Measurements from ENCODE around the gene OR13A1.
"Not testable (repeated sequence)": the region's sequence is repeated elsewhere in the genome, so short reads cannot be mapped to it uniquely, and the experiment has no call there.

Gene OR13A1

DNA sequence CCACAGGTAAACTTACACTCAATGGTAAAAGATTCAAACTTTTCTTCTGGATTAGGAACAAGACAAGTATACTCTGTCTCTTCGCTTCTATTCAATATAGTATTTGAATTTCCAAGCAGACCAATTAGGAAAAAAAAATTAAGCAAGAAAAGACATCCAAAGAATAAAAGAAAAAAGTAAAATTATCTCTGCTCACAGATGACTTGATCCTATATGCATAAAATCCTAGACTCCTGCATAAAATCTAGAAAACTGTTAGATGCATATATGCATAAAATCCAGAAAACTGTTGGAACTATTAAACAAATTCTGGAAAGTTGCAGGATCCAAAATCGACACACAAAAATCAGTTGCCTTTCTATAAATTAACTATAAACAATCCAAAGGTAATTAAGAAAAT lies at the start of gene OR13A1:
OR13A1 (minus strand) TSS at position 101 of the 400 bp plus-strand sequence. CDS start 11,186 bp downstream, outside the sequence.
- no peak for DNase-seq

GRCh38 chr10:45361983-45362799 lies 46.8 kb upstream of the OR13A1 start:
- not testable (repeated sequence) for DNase-seq

GRCh38 chr10:45358961-45359360 lies 43.6 kb upstream of the OR13A1 start:
- not testable (repeated sequence) for DNase-seq

DNA sequence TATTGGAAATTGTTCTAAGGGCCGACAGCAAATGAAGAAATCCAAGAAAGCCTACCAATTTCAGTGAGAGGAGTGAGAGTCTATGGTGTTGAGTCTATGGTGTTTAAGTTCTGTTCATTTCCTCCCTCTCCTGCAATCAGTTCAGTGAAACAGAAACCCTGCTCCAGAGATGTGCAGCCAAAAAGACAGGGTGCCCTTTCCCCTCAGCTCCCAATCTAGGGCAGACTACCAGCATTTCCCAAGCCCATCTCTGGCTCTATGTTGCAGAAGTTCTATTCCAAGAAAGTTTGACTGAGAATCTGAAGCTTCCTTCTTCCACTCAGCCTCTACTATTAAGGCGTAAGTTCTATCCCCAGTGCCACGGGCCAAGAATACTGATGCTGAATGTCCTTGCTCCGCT lies 40.1 kb upstream of the OR13A1 start:
- no peak for DNase-seq

DNA sequence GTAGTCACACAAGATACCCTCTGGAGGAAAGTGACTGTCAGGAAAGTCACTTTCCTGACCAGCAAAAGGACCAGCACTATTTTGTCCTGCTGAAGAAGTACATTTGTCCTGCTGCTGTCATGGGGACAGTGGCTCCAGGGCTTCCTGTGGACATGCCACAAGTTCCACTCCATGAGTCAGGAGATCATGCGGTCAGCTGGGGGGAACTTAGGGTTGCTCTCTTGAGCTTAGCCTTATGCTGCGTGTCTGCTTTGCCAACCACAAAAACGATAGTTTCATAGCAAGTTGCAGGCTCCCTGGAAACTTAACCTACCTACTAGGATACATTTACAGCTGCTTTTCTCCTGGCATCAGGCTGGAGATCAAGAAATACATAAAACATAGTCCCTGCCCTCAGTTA lies 38.9 kb upstream of the OR13A1 start:
- no peak for DNase-seq

DNA sequence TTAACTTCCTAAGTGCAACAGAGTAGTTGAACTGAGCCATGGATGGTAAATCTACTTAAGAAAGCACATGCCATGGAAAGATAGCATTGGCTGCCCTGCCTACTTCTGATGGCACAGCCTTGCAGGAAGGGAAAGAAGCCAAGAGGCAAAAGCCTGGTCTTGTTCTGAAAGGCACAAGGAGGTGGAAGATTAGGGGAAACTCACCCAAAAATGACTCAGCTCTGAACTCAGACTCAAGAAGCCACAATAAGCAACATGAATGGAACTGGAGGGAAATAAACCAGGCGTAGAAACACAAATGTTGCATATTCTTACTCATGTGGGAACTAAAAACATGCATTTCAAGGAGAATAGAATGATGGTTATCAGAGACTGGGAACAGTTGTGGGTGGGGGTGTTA lies 37.8 kb upstream of the OR13A1 start:
- no peak for DNase-seq

DNA sequence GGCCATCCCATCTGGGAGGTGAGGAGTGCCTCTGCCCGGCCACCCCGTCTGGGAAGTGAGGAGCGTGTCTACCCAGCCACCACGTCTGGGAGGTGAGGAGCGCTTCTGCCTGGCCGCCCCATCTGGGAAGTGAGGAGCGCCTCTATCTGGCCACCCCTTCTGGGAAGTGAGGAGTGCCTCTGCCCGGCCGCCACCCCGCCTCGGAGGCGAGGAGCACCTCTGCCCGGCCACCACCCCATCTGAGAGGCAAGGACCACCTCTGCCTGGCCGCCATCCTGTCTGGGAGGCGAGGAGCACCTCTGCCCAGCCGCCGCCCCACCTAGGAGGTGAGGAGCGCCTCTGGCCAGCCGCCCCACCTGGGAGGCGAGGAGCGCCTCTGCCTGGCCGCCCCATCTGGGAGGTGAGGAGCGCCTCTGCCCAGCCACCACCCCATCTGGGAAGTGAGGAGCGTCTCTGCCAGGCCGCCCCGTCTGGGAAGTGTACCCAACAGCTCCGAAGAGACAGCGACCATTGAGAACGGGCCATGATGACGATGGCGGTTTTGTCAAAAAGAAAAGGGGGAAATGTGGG lies 32.9 kb upstream of the OR13A1 start:
- DNase-seq = not testable (repeated sequence)

DNA sequence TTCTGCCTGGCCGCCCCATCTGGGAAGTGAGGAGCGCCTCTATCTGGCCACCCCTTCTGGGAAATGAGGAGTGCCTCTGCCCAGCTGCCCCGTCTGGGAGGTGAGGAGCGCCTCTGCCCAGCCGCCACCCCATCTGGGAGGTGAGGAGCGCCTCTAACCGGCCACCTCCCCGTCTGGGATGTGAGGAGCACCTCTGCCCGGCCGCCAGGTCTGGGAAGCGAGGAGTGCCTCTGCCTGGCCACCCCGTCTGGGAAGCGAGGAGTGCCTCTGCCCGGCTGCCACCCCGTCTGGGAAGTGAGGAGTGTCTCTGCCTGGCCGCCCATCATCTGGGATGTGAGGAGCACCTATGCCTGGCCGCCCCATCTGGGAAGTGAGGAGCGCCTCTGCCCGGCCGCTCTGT lies 32.1 kb upstream of the OR13A1 start:
- DNase-seq = not testable (repeated sequence)

GRCh38 chr10:45346652-45347335 lies 31.4 kb upstream of the OR13A1 start:
- not testable (repeated sequence) for DNase-seq

- not testable (repeated sequence) for DNase-seq
These were observed 25.0 kb upstream of the OR13A1 start for GRCh38 chr10:45340420-45340819.

GRCh38 chr10:45339894-45340293 lies 24.5 kb upstream of the OR13A1 start:
- no peak for DNase-seq

GRCh38 chr10:45331824-45332223 lies 16.4 kb upstream of the OR13A1 start:
- not testable (repeated sequence) for DNase-seq

DNA sequence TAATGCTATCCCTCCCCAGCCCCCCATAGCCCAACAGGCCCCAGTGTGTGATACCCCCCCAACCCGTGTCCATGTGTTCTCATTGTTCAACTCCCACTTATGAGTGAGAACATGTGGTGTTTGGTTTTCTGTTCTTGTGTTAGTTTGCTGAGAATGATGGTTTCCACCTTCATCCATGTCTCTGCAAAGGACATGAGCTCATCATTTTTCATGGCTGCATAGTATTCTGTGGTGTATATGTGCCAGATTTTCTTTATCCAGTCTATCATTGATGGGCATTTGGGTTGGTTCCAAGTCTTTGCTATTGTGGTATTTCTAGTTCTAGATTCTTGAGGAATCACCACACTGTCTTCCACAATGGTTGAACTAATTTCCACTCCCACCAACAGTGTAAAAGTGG lies 11.5 kb upstream of the OR13A1 start:
- DNase-seq = not testable (repeated sequence)

GRCh38 chr10:45325116-45325515 lies 9.7 kb upstream of the OR13A1 start:
- no peak for DNase-seq

GRCh38 chr10:45319702-45320101 lies 4.3 kb upstream of the OR13A1 start:
- DNase-seq = no peak

- no peak for DNase-seq
These were observed 2.0 kb downstream of the OR13A1 start for GRCh38 chr10:45313264-45313873.

DNA sequence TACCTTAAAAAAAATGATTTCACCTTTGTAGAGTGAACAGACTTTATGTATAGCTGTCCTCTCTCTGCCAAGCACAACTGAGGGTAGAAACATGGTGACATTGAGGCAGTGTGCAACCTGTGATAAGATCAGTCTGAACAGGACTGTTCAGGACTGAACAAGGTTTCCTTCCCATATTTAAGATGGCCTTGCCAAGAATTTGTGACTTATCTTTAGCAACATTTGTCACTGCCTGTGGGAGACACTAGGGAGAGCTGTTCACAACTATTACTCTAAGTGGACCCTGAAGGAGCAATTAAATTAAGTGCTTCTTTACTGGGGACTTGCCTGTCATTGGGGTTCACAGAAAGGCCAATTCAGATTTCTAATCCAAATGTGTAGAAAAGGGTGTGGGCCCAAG lies 6.7 kb downstream of the OR13A1 start:
- no peak for DNase-seq

DNA sequence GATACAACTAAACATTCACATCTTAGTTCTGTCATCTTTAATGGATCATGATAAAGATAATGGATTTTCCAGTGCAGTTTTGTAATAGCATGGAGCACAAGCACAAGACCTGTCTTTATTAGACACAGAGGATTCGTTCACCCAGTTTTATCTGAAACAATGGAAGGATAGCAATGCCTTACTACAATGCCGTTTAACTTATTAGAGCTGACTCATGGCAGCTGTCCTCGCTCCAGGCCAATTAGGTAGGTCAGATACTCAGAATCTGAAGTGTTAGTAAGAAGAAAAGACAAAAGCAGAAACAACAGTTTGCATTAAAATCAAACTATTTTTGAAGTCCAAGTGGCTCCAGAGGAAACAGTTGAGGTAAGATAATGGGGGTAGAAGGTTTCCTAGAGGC lies 12.8 kb downstream of the OR13A1 start:
- no peak for DNase-seq

GRCh38 chr10:45298341-45298955 lies 17.0 kb downstream of the OR13A1 start:
- DNase-seq = not testable (repeated sequence)

GRCh38 chr10:45294681-45295080 lies 20.7 kb downstream of the OR13A1 start:
- DNase-seq = no peak

- no peak for DNase-seq
These were observed 28.4 kb downstream of the OR13A1 start for GRCh38 chr10:45286980-45287379.

- no peak for DNase-seq
These were observed 33.3 kb downstream of the OR13A1 start for GRCh38 chr10:45282061-45282460.
